Neural cell (in vitro differentiated cells): ENCODE data around the gene C5orf46. TPM values are rescaled to one million over a fixed set of nuclear protein-coding genes. Genes with fewer than 3 reads are reported as not detected.

Experiments
- H2AFZ ChIP-seq: fragments of 200-600, 300-800 bp; sonication (generic), shearing (Covaris generic); 2 replicates; pipeline ENCODE4 v1.6.0; 2014; ENCODE audit warnings: low read depth, mild to moderate bottlenecking, antibody characterized with exemption, low read length, moderate library complexity
- H3F3A ChIP-seq: fragments of 200-600 bp; shearing (Covaris generic); 2 replicates; pipeline ENCODE4 v1.6.1; 2016; ENCODE audit warnings: mild to moderate bottlenecking, moderate library complexity, mixed read lengths, antibody characterized with exemption, low read length; ENCODE audit not compliant: insufficient read depth, poor library complexity, severe bottlenecking
- H3K27ac ChIP-seq: fragments of 200-600, 300-800 bp; sonication (generic), shearing (Covaris generic); 2 replicates; pipeline ENCODE4 v1.5.1; 2014; ENCODE audit warnings: mild to moderate bottlenecking, low read length, moderate library complexity
- H3K27me3 ChIP-seq: fragments of 300-800, 200-600 bp; sonication (generic), shearing (Covaris generic); 2 replicates; pipeline ENCODE4 v1.6.0; 2014; ENCODE audit warnings: mild to moderate bottlenecking, low read depth, low read length, moderate library complexity; ENCODE audit not compliant: insufficient read depth
- H3K36me3 ChIP-seq: fragments of 300-800, 200-600 bp; sonication (generic), shearing (Covaris generic); 2 replicates; pipeline ENCODE4 v1.5.1; 2014; ENCODE audit warnings: mild to moderate bottlenecking, antibody characterized with exemption, low read length, moderate library complexity; ENCODE audit not compliant: insufficient read depth
- H3K4me2 ChIP-seq: fragments of 300-800, 200-600 bp; sonication (generic), shearing (Covaris generic); 2 replicates; pipeline ENCODE4 v1.6.0; 2014; ENCODE audit warnings: mild to moderate bottlenecking, low read length
- H3K4me3 ChIP-seq: fragments of 300-800, 200-600 bp; sonication (generic), shearing (Covaris generic); 2 replicates; pipeline ENCODE4 v1.5.1; 2014; ENCODE audit warnings: mild to moderate bottlenecking, low read length, moderate library complexity
- H3K79me2 ChIP-seq: fragments of 200-600 bp; shearing (Covaris generic); replicated peaks from 2 replicates; pipeline ENCODE4 v1.6.0; 2014; ENCODE audit warnings: mild to moderate bottlenecking, low read length, moderate library complexity; ENCODE audit not compliant: insufficient read depth
- H3K9ac ChIP-seq: fragments of 300-800, 200-600 bp; sonication (generic), shearing (Covaris generic); 2 replicates; pipeline ENCODE4 v1.6.1; 2016; ENCODE audit warnings: mild to moderate bottlenecking, low read length, mixed read lengths
- H3K9me2 ChIP-seq: fragments of 200-600 bp; shearing (Covaris generic); 2 replicates; pipeline ENCODE4 v1.6.1; 2016; ENCODE audit warnings: mild to moderate bottlenecking, low read length, mixed read lengths; ENCODE audit not compliant: insufficient read depth
- H3K9me3 ChIP-seq: fragments of 200-600, 300-800 bp; sonication (generic), shearing (Covaris generic); 2 replicates; pipeline ENCODE4 v1.6.1; 2016; ENCODE audit warnings: mild to moderate bottlenecking, mixed run types, low read length, moderate library complexity, mixed read lengths
- H4K20me1 ChIP-seq: fragments of 200-600 bp; shearing (Covaris generic); 2 replicates; pipeline ENCODE4 v1.6.1; 2016; ENCODE audit warnings: mild to moderate bottlenecking, mixed run types; ENCODE audit not compliant: insufficient read depth
- EZH2 ChIP-seq: fragments of 200-600, 300-800 bp; shearing (Covaris generic), sonication (generic); IDR thresholded peaks from 2 replicates; pipeline ENCODE4 v1.6.1; 2014; ENCODE audit warnings: antibody characterized with exemption, low read length, borderline replicate concordance, mild to moderate bottlenecking; ENCODE audit not compliant: insufficient read depth, poor library complexity, severe bottlenecking
- POLR2AphosphoS5 ChIP-seq: IDR thresholded peaks from 2 replicates; pipeline ENCODE4 v1.6.1; 2012
- REST ChIP-seq: IDR thresholded peaks from 2 replicates; pipeline ENCODE4 v1.6.1; 2012; ENCODE audit warnings: borderline replicate concordance
- TAF1 ChIP-seq: IDR thresholded peaks from 2 replicates; pipeline ENCODE4 v1.6.1; 2012; ENCODE audit warnings: low read depth
- polyA plus RNA-seq: library from polyadenylated mRNA; depleted of rRNA; stranded (reverse); fragments of >200 nt; gene quantifications from 2 replicates; pipeline ENCODE4 v1.2.3, GENCODE V29; 2014
- TF ChIP-seq, protein P1 (sequence below): fragments of 450-650 bp; IDR thresholded peaks from 2 replicates; pipeline ENCODE4 v1.5.1; 2014; ENCODE audit warnings: antibody characterized with exemption, mild to moderate bottlenecking, moderate library complexity; ENCODE audit not compliant: poor library complexity, severe bottlenecking

The C5orf46 gene
- polyA plus RNA-seq, 1 donor from 2014 or later = not detected

DNA sequence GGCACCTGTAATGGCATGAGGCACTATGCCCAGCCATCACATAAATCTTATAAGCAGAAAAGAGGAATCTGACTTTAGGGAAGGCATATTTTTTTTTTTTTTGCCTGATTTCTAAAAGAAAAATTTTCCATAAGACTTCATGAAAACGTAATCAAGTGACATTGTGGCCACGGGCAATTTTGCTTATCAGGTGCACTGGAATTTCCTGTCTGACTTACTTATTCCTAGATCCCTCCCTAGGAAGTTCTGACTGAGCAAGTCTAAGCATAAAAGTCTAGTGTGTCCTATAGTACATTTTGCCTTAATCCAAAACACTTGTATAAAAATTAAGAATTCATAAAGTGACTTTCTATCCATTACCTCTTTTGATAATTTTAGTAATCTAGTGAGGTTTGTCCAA lies 12.5 kb downstream of the C5orf46 start:
- Histone ChIP-seq H4K20me1 (no peaks in the 10 kb centered on the region), H3K9me2 (no peaks in the 10 kb centered on the region), H3K79me2 (no peaks in the 10 kb centered on the region), H3K4me3 (no peak overlapping the region), H3K9me3 (no peaks in the 10 kb centered on the region), H3K27me3 (no peaks in the 10 kb centered on the region), H3K36me3 (no peaks in the 10 kb centered on the region), H3K4me2 (no peak overlapping the region), H3K27ac (no peak overlapping the region), H3F3A (no peaks in the 10 kb centered on the region), H3K9ac (no peak overlapping the region), H2AFZ (no peak overlapping the region)
- TF ChIP-seq REST (no peak), TAF1 (no peak), POLR2AphosphoS5 (no peak)
- TF ChIP-seq, protein P1, sequence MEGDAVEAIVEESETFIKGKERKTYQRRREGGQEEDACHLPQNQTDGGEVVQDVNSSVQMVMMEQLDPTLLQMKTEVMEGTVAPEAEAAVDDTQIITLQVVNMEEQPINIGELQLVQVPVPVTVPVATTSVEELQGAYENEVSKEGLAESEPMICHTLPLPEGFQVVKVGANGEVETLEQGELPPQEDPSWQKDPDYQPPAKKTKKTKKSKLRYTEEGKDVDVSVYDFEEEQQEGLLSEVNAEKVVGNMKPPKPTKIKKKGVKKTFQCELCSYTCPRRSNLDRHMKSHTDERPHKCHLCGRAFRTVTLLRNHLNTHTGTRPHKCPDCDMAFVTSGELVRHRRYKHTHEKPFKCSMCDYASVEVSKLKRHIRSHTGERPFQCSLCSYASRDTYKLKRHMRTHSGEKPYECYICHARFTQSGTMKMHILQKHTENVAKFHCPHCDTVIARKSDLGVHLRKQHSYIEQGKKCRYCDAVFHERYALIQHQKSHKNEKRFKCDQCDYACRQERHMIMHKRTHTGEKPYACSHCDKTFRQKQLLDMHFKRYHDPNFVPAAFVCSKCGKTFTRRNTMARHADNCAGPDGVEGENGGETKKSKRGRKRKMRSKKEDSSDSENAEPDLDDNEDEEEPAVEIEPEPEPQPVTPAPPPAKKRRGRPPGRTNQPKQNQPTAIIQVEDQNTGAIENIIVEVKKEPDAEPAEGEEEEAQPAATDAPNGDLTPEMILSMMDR = no peak

GRCh38 chr5:147892696-147893296 lies 13.5 kb downstream of the C5orf46 start:
- Histone ChIP-seq H3F3A (no peaks in the 10 kb centered on the region), H3K9me2 (no peaks in the 10 kb centered on the region), H3K36me3 (no peaks in the 10 kb centered on the region), H3K4me3 (no peak overlapping the region), H4K20me1 (no peaks in the 10 kb centered on the region), H3K27ac (no peak overlapping the region), H3K4me2 (no peak overlapping the region), H3K9ac (no peak overlapping the region), H3K9me3 (no peaks in the 10 kb centered on the region), H3K27me3 (no peaks in the 10 kb centered on the region), H2AFZ (no peak overlapping the region), H3K79me2 (no peaks in the 10 kb centered on the region)
- TF ChIP-seq REST = no peak
- no peak for TF ChIP-seq EZH2
